Cardiac muscle cell (in vitro differentiated cells and primary cell): ENCODE measurements around the gene LRRC34. TPM values are rescaled to one million over a fixed set of nuclear protein-coding genes. Genes with fewer than 3 reads are reported as not detected.

Experiments
- DNase-seq, 2 donors: peaks; one replicate each; pipeline versions ENCODE4 v3.0.0 to v3.0.0-alpha.2; 2010 to 2017; ENCODE audit warnings: low read depth in 1 of 2, low spot score in 1 of 2
- H3K27ac ChIP-seq: fragments of 200-600 bp; sonication (generic); 2 replicates; pipeline ENCODE4 v1.5.1; 2016
- H3K27me3 ChIP-seq: fragments of 200-600 bp; sonication (generic); 2 replicates; pipeline ENCODE4 v1.6.0; 2016; ENCODE audit warnings: control low read depth
- H3K36me3 ChIP-seq: fragments of 200-600 bp; sonication (generic); 2 replicates; pipeline ENCODE4 v1.5.1; 2016; ENCODE audit warnings: control low read depth
- H3K4me1 ChIP-seq: fragments of 200-600 bp; sonication (generic); 2 replicates; pipeline ENCODE4 v1.8.1; 2017; ENCODE audit warnings: low read depth, mild to moderate bottlenecking, mixed run types
- H3K4me3 ChIP-seq: fragments of 200-600 bp; sonication (generic); 2 replicates; pipeline ENCODE4 v1.5.1; 2016; ENCODE audit warnings: mild to moderate bottlenecking
- H3K9me3 ChIP-seq: fragments of 200-600 bp; sonication (generic); 2 replicates; pipeline ENCODE4 v1.5.1; 2017; ENCODE audit warnings: low read depth, mild to moderate bottlenecking, control low read depth
- CTCF ChIP-seq: IDR thresholded peaks from 2 replicates; pipeline ENCODE4 v1.5.1; 2012; ENCODE audit warnings: low read depth, mild to moderate bottlenecking, low read length
- polyA plus RNA-seq: library from polyadenylated mRNA; unstranded; fragments of >200 nt; fragmentation: Nextera tagmentation; extraction: Ambion mirVana; gene quantifications from 2 replicates; pipeline ENCODE4 v1.2.1, GENCODE V29; 2016
- total RNA-seq: library from RNA; depleted of rRNA; stranded (reverse); fragments of >200 nt; gene quantifications from 2 replicates; pipeline ENCODE4 v1.2.3, GENCODE V29; 2016

LRRC34 gene
- total and polyA plus RNA-seq, 2 experiments from 2014 or later, result 5.2 to 6.8 TPM

GRCh38 chr3:169792359-169792758 lies 20.3 kb downstream of the LRRC34 start:
- Histone ChIP-seq H3K9me3 (no peaks in the 10 kb centered on the region), H3K4me3 (no peak overlapping the region), H3K27me3 (no peaks in the 10 kb centered on the region), H3K4me1 (no peaks in the 10 kb centered on the region), H3K36me3 (peaks cover 14% of the 10 kb centered on the region), H3K27ac (no peak overlapping the region)
- no peak for DNase-seq
- no peak for TF ChIP-seq CTCF

- H3K27ac ChIP-seq, result no peak overlapping the region
- H3K4me3 ChIP-seq, result no peak overlapping the region
- peak in 1 of 2 donors; percentile 6 for DNase-seq
- H3K9me3 ChIP-seq, result no peaks in the 10 kb centered on the region
- TF ChIP-seq CTCF, result no peak
- no peaks in the 10 kb centered on the region for H3K27me3 ChIP-seq
- peaks cover 26% of the 10 kb centered on the region for H3K36me3 ChIP-seq
- no peaks in the 10 kb centered on the region for H3K4me1 ChIP-seq
Measured at GRCh38 chr3:169790687-169791429, 21.8 kb downstream of the LRRC34 start.

- no peak for TF ChIP-seq CTCF
- Histone ChIP-seq H3K4me3 (no peak overlapping the region), H3K9me3 (no peaks in the 10 kb centered on the region), H3K4me1 (no peaks in the 10 kb centered on the region), H3K36me3 (peaks cover 33% of the 10 kb centered on the region), H3K27ac (no peak overlapping the region), H3K27me3 (no peaks in the 10 kb centered on the region)
- DNase-seq, result no peak
Measured at GRCh38 chr3:169790219-169790618, 22.5 kb downstream of the LRRC34 start.

GRCh38 chr3:169787791-169788190 lies 24.9 kb downstream of the LRRC34 start:
- Histone ChIP-seq H3K4me1 (no peaks in the 10 kb centered on the region), H3K9me3 (no peaks in the 10 kb centered on the region), H3K4me3 (no peak overlapping the region), H3K27ac (no peak overlapping the region), H3K27me3 (no peaks in the 10 kb centered on the region), H3K36me3 (peaks cover 51% of the 10 kb centered on the region)
- no peak for DNase-seq
- TF ChIP-seq CTCF, result no peak

- no peaks in the 10 kb centered on the region for H3K27me3 ChIP-seq
- TF ChIP-seq CTCF, result no peak
- H3K36me3 ChIP-seq, result peaks cover 58% of the 10 kb centered on the region
Measured at GRCh38 chr3:169787120-169787519, 25.6 kb downstream of the LRRC34 start.

More at GRCh38 chr3:169787120-169787519, 25.6 kb downstream of the LRRC34 start:
- Histone ChIP-seq H3K4me3 (no peak overlapping the region), H3K4me1 (no peaks in the 10 kb centered on the region), H3K9me3 (no peaks in the 10 kb centered on the region), H3K27ac (no peak overlapping the region)
- DNase-seq, result no peak
